Smooth muscle cell (in vitro differentiated cells): ENCODE measurements around the gene PHF21A. TPM values are rescaled to one million over a fixed set of nuclear protein-coding genes. Genes with fewer than 3 reads are reported as not detected.

Source experiments
- DNase-seq: peaks from one replicate; lab custom pipeline; 2025; ENCODE audit not compliant: unreplicated experiment; lab: John Stamatoyannopoulos, UW
- H2AFZ ChIP-seq: fragments of 200-600 bp; sonication (generic); 2 replicates; pipeline ENCODE4 v1.6.0; 2016; ENCODE audit warnings: antibody characterized with exemption, low read depth, mild to moderate bottlenecking
- H3F3A ChIP-seq: fragments of 200-600 bp; sonication (generic); 2 replicates; pipeline ENCODE4 v1.6.0; 2017; ENCODE audit warnings: antibody characterized with exemption, low read depth
- H3K27ac ChIP-seq: fragments of 200-600 bp; sonication (generic); 2 replicates; pipeline ENCODE4 v1.5.1; 2016; ENCODE audit warnings: low read depth, mild to moderate bottlenecking
- H3K27me3 ChIP-seq: fragments of 200-600 bp; sonication (generic); 2 replicates; pipeline ENCODE4 v1.6.1; 2016; ENCODE audit warnings: low read depth, mild to moderate bottlenecking
- H3K36me3 ChIP-seq: fragments of 200-600 bp; sonication (generic); 2 replicates; pipeline ENCODE4 v1.5.1; 2016; ENCODE audit warnings: low read depth
- H3K4me1 ChIP-seq: fragments of 200-600 bp; sonication (generic); 2 replicates; pipeline ENCODE4 v1.5.1; 2016; ENCODE audit warnings: low read depth
- H3K4me2 ChIP-seq: fragments of 200-600 bp; sonication (generic); 2 replicates; pipeline ENCODE4 v1.6.0; 2016; ENCODE audit warnings: mild to moderate bottlenecking
- H3K4me3 ChIP-seq: fragments of 200-600 bp; sonication (generic); 2 replicates; pipeline ENCODE4 v1.5.1; 2016; ENCODE audit warnings: mild to moderate bottlenecking
- H3K79me2 ChIP-seq: fragments of 200-600 bp; sonication (generic); 2 replicates; pipeline ENCODE4 v1.6.0; 2016; ENCODE audit warnings: low read depth, mild to moderate bottlenecking
- H3K9ac ChIP-seq: fragments of 200-600 bp; sonication (generic); 2 replicates; pipeline ENCODE4 v1.6.0; 2016; ENCODE audit warnings: low read depth
- H3K9me3 ChIP-seq: fragments of 200-600 bp; sonication (generic); replicated peaks from 2 replicates; pipeline ENCODE4 v1.5.1; 2016; ENCODE audit warnings: low read depth
- H4K20me1 ChIP-seq: fragments of 200-600 bp; sonication (generic); 2 replicates; pipeline ENCODE4 v1.6.0; 2016; ENCODE audit warnings: low read depth
- CTCF ChIP-seq: fragments of 200-600 bp; sonication (generic); IDR thresholded peaks from 2 replicates; pipeline ENCODE4 v1.5.1; 2017; ENCODE audit warnings: borderline replicate concordance, mild to moderate bottlenecking, antibody characterized with exemption; ENCODE audit not compliant: insufficient read depth, poor library complexity, severe bottlenecking
- whole genome bisulfite sequencing: methylation state at CpG from one replicate; pipeline ENCODE4 v1.1.7; 2016; ENCODE audit warnings: low lambda C conversion rate; 5-methylcytosine and 5-hydroxymethylcytosine counted together
- polyA plus RNA-seq: library from polyadenylated mRNA; unstranded; fragments of >200 nt; fragmentation: Nextera tagmentation; extraction: Ambion mirVana; gene quantifications from 2 replicates; pipeline ENCODE4 v1.2.1, GENCODE V29; 2016
- total RNA-seq: library from RNA; depleted of rRNA; stranded (reverse); fragments of >200 nt; gene quantifications from 2 replicates; pipeline ENCODE4 v1.2.3, GENCODE V29; 2014

Gene PHF21A
- total and polyA plus RNA-seq, 2 experiments from 2014 or later: 26.1 to 28.7 TPM

GRCh38 chr11:46129133-46129532 is 7.9 kb upstream of the PHF21A start:
- Histone ChIP-seq H2AFZ (no peak overlapping the region), H3F3A (no peaks in the 10 kb centered on the region), H3K4me1 (no peaks in the 10 kb centered on the region), H3K9me3 (no peaks in the 10 kb centered on the region), H4K20me1 (no peaks in the 10 kb centered on the region), H3K79me2 (no peaks in the 10 kb centered on the region), H3K9ac (no peak overlapping the region), H3K4me2 (no peak overlapping the region), H3K27me3 (no peaks in the 10 kb centered on the region), H3K36me3 (no peaks in the 10 kb centered on the region), H3K4me3 (no peak overlapping the region), H3K27ac (no peak overlapping the region)
- TF ChIP-seq CTCF: no peak
- DNase-seq: no peak
- 89% methylated on average over 2 of the region's 2 CpGs for WGBS

- no peaks in the 10 kb centered on the region for H3K27me3 ChIP-seq
- no peak overlapping the region for H3K4me3 ChIP-seq
- H3K4me1 ChIP-seq: peaks cover 12% of the 10 kb centered on the region
- H3F3A ChIP-seq: peaks cover 7% of the 10 kb centered on the region
- no peaks in the 10 kb centered on the region for H3K79me2 ChIP-seq
- H3K27ac ChIP-seq: no peak overlapping the region
- TF ChIP-seq CTCF: no peak
- H4K20me1 ChIP-seq: no peaks in the 10 kb centered on the region
- WGBS: 58% methylated on average over 5 of the region's 5 CpGs
- H3K36me3 ChIP-seq: no peaks in the 10 kb centered on the region
- no peaks in the 10 kb centered on the region for H3K9me3 ChIP-seq
- DNase-seq: no peak
- H2AFZ ChIP-seq: no peak overlapping the region
- no peak overlapping the region for H3K9ac ChIP-seq
- H3K4me2 ChIP-seq: no peak overlapping the region
Observed at GRCh38 chr11:46127150-46127638, 5.9 kb upstream of the PHF21A start.

GRCh38 chr11:46125284-46125683 is 4.0 kb upstream of the PHF21A start:
- Histone ChIP-seq H3K79me2 (no peaks in the 10 kb centered on the region), H4K20me1 (no peaks in the 10 kb centered on the region), H3K4me1 (peaks cover 12% of the 10 kb centered on the region), H2AFZ (no peak overlapping the region), H3K4me3 (no peak overlapping the region), H3K36me3 (no peaks in the 10 kb centered on the region), H3K27me3 (no peaks in the 10 kb centered on the region), H3K9me3 (no peaks in the 10 kb centered on the region), H3F3A (peaks cover 13% of the 10 kb centered on the region), H3K4me2 (no peak overlapping the region), H3K9ac (no peak overlapping the region), H3K27ac (no peak overlapping the region)
- TF ChIP-seq CTCF: no peak
- WGBS: 97% methylated on average over 3 of the region's 3 CpGs
- DNase-seq: no peak
